Endometrial microvascular endothelial cells (primary cell): Measurements from ENCODE around the gene NPR3. TPM values are rescaled to one million over a fixed set of nuclear protein-coding genes. Genes with fewer than 3 reads are reported as not detected.

Experiments used
- in situ Hi-C: cut with HindIII; loops from 2 replicates; pipeline ENCODE4 v1.10.0; 2017; ENCODE audit warnings: low sequenced_read_pairs, low pct_unique_long_range_greater_than_20kb; ENCODE audit errors: inconsistent ontology term
- total RNA-seq: library from RNA; depleted of rRNA; stranded (reverse); fragments of >200 nt; gene quantifications from one replicate; pipeline ENCODE4 v1.2.3, GENCODE V29; 2015; ENCODE audit errors: inconsistent ontology term

The NPR3 gene
- total RNA-seq, result 3.3 TPM

GRCh38 chr5:32710550-32711361, at the start of gene NPR3:
TSS of gene NPR3 (plus strand) at chr5:32711321. CDS start at chr5:32711777, 456 bp downstream.
- in situ Hi-C loops, result loop anchor here (25.0 kb wide), 1 partner anchor 527 kb away; no protein-coding TSS in a partner anchor

GRCh38 chr5:32664523-32664922, 46.6 kb upstream of the NPR3 start:
- in situ Hi-C loops, result no loop called here

- in situ Hi-C loops, result no loop called here
Observed at GRCh38 chr5:32668552-32668951, 42.6 kb upstream of the NPR3 start.

- in situ Hi-C loops, result no loop called here
Observed at GRCh38 chr5:32673272-32673671, 37.8 kb upstream of the NPR3 start.

- in situ Hi-C loops, result no loop called here
Observed at GRCh38 chr5:32677023-32677422, 34.1 kb upstream of the NPR3 start.

- in situ Hi-C loops, result no loop called here
Observed at GRCh38 chr5:32678472-32678871, 32.6 kb upstream of the NPR3 start.

- in situ Hi-C loops, result no loop called here
Observed at GRCh38 chr5:32679218-32679617, 31.9 kb upstream of the NPR3 start.

- in situ Hi-C loops, result no loop called here
Observed at GRCh38 chr5:32680183-32680582, 30.9 kb upstream of the NPR3 start.

- in situ Hi-C loops, result no loop called here
Observed at GRCh38 chr5:32683125-32683524, 28.0 kb upstream of the NPR3 start.

- in situ Hi-C loops, result no loop called here
Observed at GRCh38 chr5:32684260-32684659, 26.9 kb upstream of the NPR3 start.

- in situ Hi-C loops, result no loop called here
Observed at GRCh38 chr5:32686799-32687498, 24.2 kb upstream of the NPR3 start.

- in situ Hi-C loops, result no loop called here
Observed at GRCh38 chr5:32687499-32687831, 23.7 kb upstream of the NPR3 start.

GRCh38 chr5:32690153-32690552, 21.0 kb upstream of the NPR3 start:
- in situ Hi-C loops, result no loop called here

- in situ Hi-C loops, result no loop called here
Observed at GRCh38 chr5:32690666-32691065, 20.5 kb upstream of the NPR3 start.

- in situ Hi-C loops, result no loop called here
Observed at GRCh38 chr5:32692036-32692746, 18.9 kb upstream of the NPR3 start.

GRCh38 chr5:32703957-32704356, 7.2 kb upstream of the NPR3 start:
- in situ Hi-C loops, result loop anchor here (25.0 kb wide), 1 partner anchor 533 kb away; no protein-coding TSS in a partner anchor

- in situ Hi-C loops, result loop anchor here (25.0 kb wide), 1 partner anchor 530 kb away; no protein-coding TSS in a partner anchor
Observed at GRCh38 chr5:32707418-32707997, 3.6 kb upstream of the NPR3 start.

- in situ Hi-C loops, result loop anchor here (25.0 kb wide), 1 partner anchor 528 kb away; no protein-coding TSS in a partner anchor
Observed at GRCh38 chr5:32708949-32709348, 2.2 kb upstream of the NPR3 start.
